Neural cell (in vitro differentiated cells): ENCODE data around the gene FSD1L.

Source experiments
- CTCF ChIP-seq: fragments of 450-650 bp; IDR thresholded peaks from 2 replicates; pipeline ENCODE4 v1.5.1; 2014; ENCODE audit warnings: antibody characterized with exemption, mild to moderate bottlenecking, moderate library complexity; ENCODE audit not compliant: poor library complexity, severe bottlenecking
- EP300 ChIP-seq: fragments of 450-650 bp; conservative IDR thresholded peaks from 2 replicates; pipeline ENCODE4 v1.6.1; 2014; ENCODE audit warnings: antibody characterized with exemption, mild to moderate bottlenecking, moderate library complexity; ENCODE audit not compliant: poor library complexity, severe bottlenecking
- EZH2 ChIP-seq: fragments of 200-600, 300-800 bp; shearing (Covaris generic), sonication (generic); IDR thresholded peaks from 2 replicates; pipeline ENCODE4 v1.6.1; 2014; ENCODE audit warnings: antibody characterized with exemption, low read length, borderline replicate concordance, mild to moderate bottlenecking; ENCODE audit not compliant: insufficient read depth, poor library complexity, severe bottlenecking
- MXI1 ChIP-seq: fragments of 450-650 bp; conservative IDR thresholded peaks from 2 replicates; pipeline ENCODE4 v1.6.1; 2014; ENCODE audit warnings: antibody characterized with exemption, mild to moderate bottlenecking; ENCODE audit not compliant: poor library complexity, severe bottlenecking
- POLR2AphosphoS5 ChIP-seq: IDR thresholded peaks from 2 replicates; pipeline ENCODE4 v1.6.1; 2012
- RAD21 ChIP-seq: fragments of 450-650 bp; conservative IDR thresholded peaks from 2 replicates; pipeline ENCODE4 v1.6.1; 2014; ENCODE audit warnings: antibody characterized with exemption, mild to moderate bottlenecking, moderate library complexity
- SMC3 ChIP-seq: fragments of 450-650 bp; conservative IDR thresholded peaks from 2 replicates; pipeline ENCODE4 v1.6.1; 2014; ENCODE audit warnings: antibody characterized with exemption, mild to moderate bottlenecking, moderate library complexity; ENCODE audit not compliant: poor library complexity
- TAF1 ChIP-seq: IDR thresholded peaks from 2 replicates; pipeline ENCODE4 v1.6.1; 2012; ENCODE audit warnings: low read depth
- TF ChIP-seq, protein P1 (sequence below): IDR thresholded peaks from 2 replicates; pipeline ENCODE4 v1.6.1; 2012; ENCODE audit warnings: borderline replicate concordance

DNA sequence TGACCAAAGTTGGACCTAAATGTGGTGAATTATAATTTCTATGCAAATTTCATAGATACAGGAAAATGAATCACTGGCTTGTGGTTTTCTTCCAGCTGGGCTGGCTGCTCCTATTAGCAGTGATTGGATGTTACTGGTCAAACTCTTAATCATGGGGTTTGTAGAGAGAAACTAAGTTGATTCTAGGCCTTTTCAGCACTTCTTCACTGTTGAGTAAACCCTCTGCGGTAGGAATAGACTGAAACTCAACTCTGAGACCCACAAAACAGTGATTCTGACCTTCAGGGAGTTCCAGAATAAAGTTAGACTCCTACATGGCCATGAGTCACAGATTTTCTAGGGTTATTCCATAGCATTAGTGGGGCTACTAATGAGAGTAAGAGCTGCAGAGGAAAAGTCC lies 62.2 kb downstream of the FSD1L start:
- TF ChIP-seq CTCF (no peak), POLR2AphosphoS5 (no peak), MXI1 (no peak), EP300 (no peak), TAF1 (no peak), EZH2 (no peak), RAD21 (no peak), SMC3 (no peak)
- TF ChIP-seq, protein P1, sequence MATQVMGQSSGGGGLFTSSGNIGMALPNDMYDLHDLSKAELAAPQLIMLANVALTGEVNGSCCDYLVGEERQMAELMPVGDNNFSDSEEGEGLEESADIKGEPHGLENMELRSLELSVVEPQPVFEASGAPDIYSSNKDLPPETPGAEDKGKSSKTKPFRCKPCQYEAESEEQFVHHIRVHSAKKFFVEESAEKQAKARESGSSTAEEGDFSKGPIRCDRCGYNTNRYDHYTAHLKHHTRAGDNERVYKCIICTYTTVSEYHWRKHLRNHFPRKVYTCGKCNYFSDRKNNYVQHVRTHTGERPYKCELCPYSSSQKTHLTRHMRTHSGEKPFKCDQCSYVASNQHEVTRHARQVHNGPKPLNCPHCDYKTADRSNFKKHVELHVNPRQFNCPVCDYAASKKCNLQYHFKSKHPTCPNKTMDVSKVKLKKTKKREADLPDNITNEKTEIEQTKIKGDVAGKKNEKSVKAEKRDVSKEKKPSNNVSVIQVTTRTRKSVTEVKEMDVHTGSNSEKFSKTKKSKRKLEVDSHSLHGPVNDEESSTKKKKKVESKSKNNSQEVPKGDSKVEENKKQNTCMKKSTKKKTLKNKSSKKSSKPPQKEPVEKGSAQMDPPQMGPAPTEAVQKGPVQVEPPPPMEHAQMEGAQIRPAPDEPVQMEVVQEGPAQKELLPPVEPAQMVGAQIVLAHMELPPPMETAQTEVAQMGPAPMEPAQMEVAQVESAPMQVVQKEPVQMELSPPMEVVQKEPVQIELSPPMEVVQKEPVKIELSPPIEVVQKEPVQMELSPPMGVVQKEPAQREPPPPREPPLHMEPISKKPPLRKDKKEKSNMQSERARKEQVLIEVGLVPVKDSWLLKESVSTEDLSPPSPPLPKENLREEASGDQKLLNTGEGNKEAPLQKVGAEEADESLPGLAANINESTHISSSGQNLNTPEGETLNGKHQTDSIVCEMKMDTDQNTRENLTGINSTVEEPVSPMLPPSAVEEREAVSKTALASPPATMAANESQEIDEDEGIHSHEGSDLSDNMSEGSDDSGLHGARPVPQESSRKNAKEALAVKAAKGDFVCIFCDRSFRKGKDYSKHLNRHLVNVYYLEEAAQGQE: no peak
